ENCODE data around the gene TLL2.

The TLL2 gene

GRCh38 chr10:96418582-96418981 lies 95.1 kb downstream of the TLL2 start:
- DNase-seq: no peak

- no peak for DNase-seq
These were observed 96.3 kb downstream of the TLL2 start for GRCh38 chr10:96417441-96417840.

GRCh38 chr10:96416643-96417042 lies 97.1 kb downstream of the TLL2 start:
- DNase-seq: no peak

- DNase-seq: no peak
These were observed 97.7 kb downstream of the TLL2 start for GRCh38 chr10:96415891-96416554.

GRCh38 chr10:96415150-96415890 lies 98.4 kb downstream of the TLL2 start:
- no peak for DNase-seq

- no peak for DNase-seq
These were observed 99.4 kb downstream of the TLL2 start for GRCh38 chr10:96414303-96414702.

GRCh38 chr10:96413151-96413787 lies 100.5 kb downstream of the TLL2 start:
- no peak for DNase-seq

GRCh38 chr10:96411716-96412320 lies 101.9 kb downstream of the TLL2 start:
- no peak for DNase-seq

- no peak for DNase-seq
These were observed 103.4 kb downstream of the TLL2 start for GRCh38 chr10:96410296-96410695.

- DNase-seq: no peak
These were observed 105.5 kb downstream of the TLL2 start for GRCh38 chr10:96408201-96408600.

- DNase-seq: no peak
These were observed 106.1 kb downstream of the TLL2 start for GRCh38 chr10:96407560-96408069.

GRCh38 chr10:96406091-96406490 lies 107.6 kb downstream of the TLL2 start:
- DNase-seq: no peak

GRCh38 chr10:96402417-96403305 lies 111.1 kb downstream of the TLL2 start:
- DNase-seq: no peak

GRCh38 chr10:96401036-96401435 lies 112.7 kb downstream of the TLL2 start:
- DNase-seq: no peak

- DNase-seq: no peak
These were observed 113.3 kb downstream of the TLL2 start for GRCh38 chr10:96400465-96400864.

- no peak for DNase-seq
These were observed 115.8 kb downstream of the TLL2 start for GRCh38 chr10:96397902-96398301.

- DNase-seq: peak in 1 of 2 experiments; percentile 34
These were observed 117.5 kb downstream of the TLL2 start for GRCh38 chr10:96395931-96396877.

GRCh38 chr10:96390460-96390864 lies 123.3 kb downstream of the TLL2 start:
- no peak for DNase-seq

- DNase-seq: no peak
These were observed 123.9 kb downstream of the TLL2 start for GRCh38 chr10:96389785-96390184.

- no peak for DNase-seq
These were observed 126.1 kb downstream of the TLL2 start for GRCh38 chr10:96387601-96388000.

- DNase-seq: no peak
These were observed 126.6 kb downstream of the TLL2 start for GRCh38 chr10:96387161-96387560.
